ENCODE data around the gene ADORA1. TPM values are rescaled to one million over a fixed set of nuclear protein-coding genes. Genes with fewer than 3 reads are reported as not detected.

ADORA1 gene
- polyA plus RNA-seq, 3 donors: 0.13 to 1.1 TPM; not detected in 1

GRCh38 chr1:203138066-203138465 is 10.5 kb downstream of the ADORA1 start:
- H3K4me1 Mint-ChIP-seq: peaks cover 23% of the 10 kb centered on the region
- intact Hi-C loops (cut with micrococcal nuclease): no loop called here
- H3K36me3 Mint-ChIP-seq: no peaks in the 10 kb centered on the region
- DNase-seq: no peak
- Histone ChIP-seq H3K4me2 (replicated peaks; ENCODE audit: extremely low read depth, low read length, poor library complexity, severe bottlenecking) (no peak overlapping the region), H3K27ac (ENCODE audit: low read depth in 1 of 2, low read length in 2 of 2) (no peak overlapping the region), H3K4me1 (ENCODE audit: control insufficient read depth in 1 of 2, insufficient read depth in 2 of 2, low read length in 2 of 2) (peaks cover 18 to 23% of the 10 kb centered on the region in 2 donors), H3K4me3 (replicated peaks in 1 of 3; ENCODE audit: low read depth in 2 of 3, low read length in 3 of 3) (no peak overlapping the region), H3K79me2 (ENCODE audit: insufficient read depth, low read length) (no peaks in the 10 kb centered on the region), H3K9ac (ENCODE audit: insufficient read depth, low read length, poor library complexity, severe bottlenecking) (no peak overlapping the region), H3K9me3 (replicated peaks in 1 of 2; ENCODE audit: control insufficient read depth in 1 of 2, insufficient read depth in 1 of 2, low read length in 2 of 2) (peaks cover 0 to 2% of the 10 kb centered on the region in 2 donors), H2AFZ (ENCODE audit: insufficient read depth, low read depth, low read length, poor library complexity, severe bottlenecking) (no peak overlapping the region), H3K36me3 (replicated peaks in 1 of 2; ENCODE audit: control insufficient read depth in 1 of 2, insufficient read depth in 2 of 2, low read length in 2 of 2) (no peaks in the 10 kb centered on the region), H3K27me3 (ENCODE audit: control insufficient read depth in 2 of 2, insufficient read depth in 2 of 2, low read length in 2 of 2) (peaks cover 16 to 48% of the 10 kb centered on the region in 2 donors), H4K20me1 (ENCODE audit: insufficient read depth, low read length) (no peaks in the 10 kb centered on the region)
- WGBS (ENCODE audit: insufficient coverage): 85% methylated on average over 3 of the region's 3 CpGs
- H3K27ac Mint-ChIP-seq: no peak overlapping the region
- no peak overlapping the region for H3K4me3 Mint-ChIP-seq
- TF ChIP-seq CTCF (IDR thresholded peaks at IDR 0.05): no peak
- H3K9me3 Mint-ChIP-seq: peaks cover 0 to 2% (median 0%) of the 10 kb centered on the region in 7 donors
- peaks cover 23 to 33% (median 24%) of the 10 kb centered on the region in 3 donors for H3K27me3 Mint-ChIP-seq (ENCODE audit: low read depth in 3 of 3)

GRCh38 chr1:203139976-203140475 is 12.5 kb downstream of the ADORA1 start:
- Histone ChIP-seq H3K4me2 (replicated peaks; ENCODE audit: extremely low read depth, low read length, poor library complexity, severe bottlenecking) (no peak overlapping the region), H3K36me3 (replicated peaks in 1 of 2; ENCODE audit: control insufficient read depth in 1 of 2, insufficient read depth in 2 of 2, low read length in 2 of 2) (no peaks in the 10 kb centered on the region), H2AFZ (ENCODE audit: insufficient read depth, low read depth, low read length, poor library complexity, severe bottlenecking) (no peak overlapping the region), H3K27ac (ENCODE audit: low read depth in 1 of 2, low read length in 2 of 2) (no peak overlapping the region), H3K79me2 (ENCODE audit: insufficient read depth, low read length) (no peaks in the 10 kb centered on the region), H4K20me1 (ENCODE audit: insufficient read depth, low read length) (no peaks in the 10 kb centered on the region), H3K4me3 (replicated peaks in 1 of 3; ENCODE audit: low read depth in 2 of 3, low read length in 3 of 3) (no peak overlapping the region), H3K27me3 (ENCODE audit: control insufficient read depth in 2 of 2, insufficient read depth in 2 of 2, low read length in 2 of 2) (peaks cover 16 to 45% of the 10 kb centered on the region in 2 donors), H3K9ac (ENCODE audit: insufficient read depth, low read length, poor library complexity, severe bottlenecking) (no peak overlapping the region), H3K4me1 (ENCODE audit: control insufficient read depth in 1 of 2, insufficient read depth in 2 of 2, low read length in 2 of 2) (peaks cover 11% of the 10 kb centered on the region in 2 donors), H3K9me3 (replicated peaks in 1 of 2; ENCODE audit: control insufficient read depth in 1 of 2, insufficient read depth in 1 of 2, low read length in 2 of 2) (peaks cover 0 to 2% of the 10 kb centered on the region in 2 donors)
- Mint-ChIP-seq H3K27me3 (ENCODE audit: low read depth in 3 of 3) (peaks cover 13 to 22% (median 17%) of the 10 kb centered on the region in 3 donors), H3K27ac (no peak overlapping the region), H3K9me3 (peaks cover 0 to 2% (median 0%) of the 10 kb centered on the region in 7 donors), H3K4me1 (peaks cover 13% of the 10 kb centered on the region), H3K36me3 (no peaks in the 10 kb centered on the region), H3K4me3 (no peak overlapping the region)
- intact Hi-C loops (cut with micrococcal nuclease): no loop called here
- no peak for TF ChIP-seq CTCF (IDR thresholded peaks at IDR 0.05)
- no peak for DNase-seq
- WGBS (ENCODE audit: insufficient coverage): 92% methylated on average over 5 of the region's 8 CpGs

Data from CD14-positive monocyte (primary cell).